ENCODE data around the gene METTL14.

- TF ChIP-seq POLR2A (IDR thresholded peaks at IDR 0.05) (no peak), CTCF (IDR thresholded peaks at IDR 0.05) (no peak), EP300 (IDR thresholded peaks at IDR 0.05) (no peak)
Measured at GRCh38 chr4:118711052-118711451, 25.9 kb downstream of the METTL14 start.

Measured in stomach (tissue), 4 donors.